B cell (primary cell): Measurements from ENCODE around the gene LTB4R. TPM values are rescaled to one million over a fixed set of nuclear protein-coding genes. Genes with fewer than 3 reads are reported as not detected.

Source experiments
- ATAC-seq: fragments of 200-7000 bp; cut with Tn5 transposase; one replicate; pipeline ENCODE4 v1.10.0; 2021; ENCODE audit warnings: low read depth, mild to moderate bottlenecking, moderate number of reproducible peaks, moderate library complexity
- CTCF ChIA-PET: fragments of 350-600 bp; sonication (Branson Sonifier 250); formaldehyde crosslinking; loops from one replicate; lab custom pipeline; 2021; ENCODE audit warnings: antibody characterized with exemption, inconsistent platforms; lab: Charles Lee
- POLR2A ChIA-PET: fragments of 350-600 bp; sonication (Branson Sonifier 250); formaldehyde crosslinking; loops from one replicate; lab custom pipeline; 2021; ENCODE audit warnings: antibody characterized with exemption; lab: Charles Lee
- DNase-seq: peaks from one replicate; pipeline ENCODE4 v3.0.0; 2013
- H2AFZ ChIP-seq: 2 replicates; pipeline ENCODE4 v1.6.1; 2012; ENCODE audit warnings: mild to moderate bottlenecking, low read depth, low read length; ENCODE audit not compliant: insufficient read depth, poor library complexity, severe bottlenecking
- H3K27ac ChIP-seq, 2 donors: 1 replicate in 1 of 2; 2 replicates in 1 of 2; pipeline ENCODE4 v1.5.1; 2012 to 2013; ENCODE audit warnings: low read length in 2 of 2, mild to moderate bottlenecking in 2 of 2, moderate library complexity in 1 of 2
- H3K27me3 ChIP-seq, 4 experiments: fragments of 200-600 bp in 1 of 4; sonication (generic) in 1 of 4; replicated peaks in 1 of 4; 1 replicate in 2 of 4; 2 replicates in 2 of 4; pipeline versions ENCODE4 v1.6.1 to v1.7.0; 2013 to 2016; ENCODE audit warnings: low read length in 3 of 4, mild to moderate bottlenecking in 2 of 4, mixed read lengths in 1 of 4, moderate library complexity in 1 of 4; ENCODE audit not compliant: insufficient read depth in 4 of 4, control insufficient read depth in 3 of 4; ENCODE audit errors: control extremely low read depth in 1 of 4
- H3K36me3 ChIP-seq, 2 experiments: replicated peaks in 1 of 2; 1 replicate in 1 of 2; 2 replicates in 1 of 2; pipeline versions ENCODE4 v1.6.1 to v1.7.1; 2013; ENCODE audit warnings: low read length in 1 of 2; ENCODE audit not compliant: insufficient read depth in 2 of 2, control insufficient read depth in 1 of 2; ENCODE audit errors: control extremely low read depth in 1 of 2, extremely low read depth in 1 of 2
- H3K4me1 ChIP-seq, 2 donors: fragments of 200-600 bp in 1 of 2; sonication (generic) in 1 of 2; 1 replicate in 1 of 2; 2 replicates in 1 of 2; pipeline versions ENCODE4 v1.5.1 to v1.6.1; 2013 to 2017; ENCODE audit warnings: low read length in 2 of 2; ENCODE audit not compliant: control insufficient read depth in 2 of 2, insufficient read depth in 2 of 2
- H3K4me2 ChIP-seq: replicated peaks from 2 replicates; pipeline ENCODE3; 2012; ENCODE audit warnings: mild to moderate bottlenecking, low read depth, low read length; ENCODE audit not compliant: poor library complexity, severe bottlenecking
- H3K4me3 ChIP-seq, 5 experiments: fragments of 200-600 bp in 1 of 5; sonication (generic) in 1 of 5; 1 replicate in 3 of 5; 2 replicates in 2 of 5; pipeline versions ENCODE4 v1.5.1 to v1.7.0; 2011 to 2016; ENCODE audit warnings: low read length in 4 of 5, mild to moderate bottlenecking in 4 of 5, low read depth in 2 of 5, control low read depth in 1 of 5, moderate library complexity in 1 of 5; ENCODE audit not compliant: insufficient read depth in 1 of 5; ENCODE audit errors: control extremely low read depth in 1 of 5, extremely low read depth in 1 of 5
- H3K79me2 ChIP-seq: fragments of 200-600 bp; sonication (generic); one replicate; pipeline ENCODE4 v1.6.0; 2016; ENCODE audit warnings: low read length; ENCODE audit not compliant: control insufficient read depth, insufficient read depth
- H3K9ac ChIP-seq: fragments of 200-600 bp; sonication (generic); 2 replicates; pipeline ENCODE4 v1.6.1; 2017; ENCODE audit warnings: mild to moderate bottlenecking, low read length, moderate library complexity
- H3K9me3 ChIP-seq, 3 donors: one replicate each; pipeline versions ENCODE4 v1.6.1 to v1.7.1; 2013; ENCODE audit warnings: low read length in 2 of 3; ENCODE audit not compliant: control insufficient read depth in 2 of 3, insufficient read depth in 1 of 3; ENCODE audit errors: control extremely low read depth in 1 of 3
- H4K20me1 ChIP-seq: 2 replicates; pipeline ENCODE4 v1.6.0; 2012; ENCODE audit warnings: mild to moderate bottlenecking, low read length; ENCODE audit not compliant: insufficient read depth, control insufficient read depth, poor library complexity, severe bottlenecking
- H3K27ac Mint-ChIP-seq: one replicate; pipeline ENCODE4 v1.8.0; 2021; ENCODE audit warnings: mixed read lengths
- H3K27me3 Mint-ChIP-seq: one replicate; pipeline ENCODE4 v1.8.0; 2021; ENCODE audit warnings: mixed read lengths
- H3K4me1 Mint-ChIP-seq: one replicate; pipeline ENCODE4 v1.8.0; 2021; ENCODE audit warnings: mixed read lengths
- H3K4me3 Mint-ChIP-seq: one replicate; pipeline ENCODE4 v1.8.0; 2021; ENCODE audit warnings: mixed read lengths
- H3K9me3 Mint-ChIP-seq: one replicate; pipeline ENCODE4 v1.8.0; 2022; ENCODE audit warnings: mixed read lengths; ENCODE audit not compliant: insufficient read depth
- EZH2 ChIP-seq: IDR thresholded peaks from 2 replicates; pipeline ENCODE4 v1.6.1; 2012; ENCODE audit warnings: borderline replicate concordance, low read depth, mild to moderate bottlenecking, moderate library complexity, low read length; ENCODE audit not compliant: insufficient read depth, poor library complexity, severe bottlenecking
- WGBS: methylation state at CpG from one replicate; pipeline ENCODE4 v1.1.5; 2013; ENCODE audit warnings: missing lambda C conversion rate; ENCODE audit not compliant: insufficient coverage; 5-methylcytosine and 5-hydroxymethylcytosine counted together
- intact Hi-C: fragments of 100-400 bp; cut with micrococcal nuclease; formaldehyde crosslinking; loops from one replicate; pipeline ENCODE4 v1.10.0; 2022
- polyA plus RNA-seq: library from polyadenylated mRNA; depleted of rRNA; stranded (reverse); fragments of >200 nt; gene quantifications from 2 replicates; pipeline ENCODE4 v1.2.3, GENCODE V29; 2012
- total RNA-seq, 2 donors: library from RNA; stranded (reverse); fragments of 120-200 nt in 1 of 2; gene quantifications; 1 replicate in 1 of 2; 2 replicates in 1 of 2; pipeline versions ENCODE4 v1.2.3 to v1.2.4, GENCODE V29; 2013 to 2022
- TF ChIP-seq, protein P1 (sequence below): fragments of 200-600 bp; IDR thresholded peaks from one replicate; pipeline ENCODE4 v1.8.0; 2022; ENCODE audit warnings: antibody characterized with exemption, mild to moderate bottlenecking

Gene LTB4R
- total and polyA plus RNA-seq, 2 donors (not counting 1 experiment from before 2014, with no cell fraction given), result 8.8 to 19.1 TPM

DNA sequence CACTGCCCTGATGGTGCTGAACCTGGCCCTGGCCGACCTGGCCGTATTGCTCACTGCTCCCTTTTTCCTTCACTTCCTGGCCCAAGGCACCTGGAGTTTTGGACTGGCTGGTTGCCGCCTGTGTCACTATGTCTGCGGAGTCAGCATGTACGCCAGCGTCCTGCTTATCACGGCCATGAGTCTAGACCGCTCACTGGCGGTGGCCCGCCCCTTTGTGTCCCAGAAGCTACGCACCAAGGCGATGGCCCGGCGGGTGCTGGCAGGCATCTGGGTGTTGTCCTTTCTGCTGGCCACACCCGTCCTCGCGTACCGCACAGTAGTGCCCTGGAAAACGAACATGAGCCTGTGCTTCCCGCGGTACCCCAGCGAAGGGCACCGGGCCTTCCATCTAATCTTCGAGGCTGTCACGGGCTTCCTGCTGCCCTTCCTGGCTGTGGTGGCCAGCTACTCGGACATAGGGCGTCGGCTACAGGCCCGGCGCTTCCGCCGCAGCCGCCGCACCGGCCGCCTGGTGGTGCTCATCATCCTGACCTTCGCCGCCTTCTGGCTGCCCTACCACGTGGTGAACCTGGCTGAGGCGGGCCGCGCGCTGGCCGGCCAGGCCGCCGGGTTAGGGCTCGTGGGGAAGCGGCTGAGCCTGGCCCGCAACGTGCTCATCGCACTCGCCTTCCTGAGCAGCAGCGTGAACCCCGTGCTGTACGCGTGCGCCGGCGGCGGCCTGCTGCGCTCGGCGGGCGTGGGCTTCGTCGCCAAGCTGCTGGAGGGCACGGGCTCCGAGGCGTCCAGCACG, 4.7 kb downstream of the LTB4R start:
- Histone ChIP-seq H3K9me3 (no peaks in the 10 kb centered on the region), H3K79me2 (no peaks in the 10 kb centered on the region), H3K36me3 (no peaks in the 10 kb centered on the region), H3K27me3 (peaks cover 0 to 6% (median 0%) of the 10 kb centered on the region in 4 experiments), H3K27ac (no peak overlapping the region), H3K4me1 (peaks cover 30 to 37% of the 10 kb centered on the region in 2 donors), H3K9ac (no peak overlapping the region), H2AFZ (no peak overlapping the region), H4K20me1 (no peaks in the 10 kb centered on the region), H3K4me2 (no peak overlapping the region), H3K4me3 (no peak overlapping the region)
- DNase-seq, result no peak
- TF ChIP-seq, protein P1, sequence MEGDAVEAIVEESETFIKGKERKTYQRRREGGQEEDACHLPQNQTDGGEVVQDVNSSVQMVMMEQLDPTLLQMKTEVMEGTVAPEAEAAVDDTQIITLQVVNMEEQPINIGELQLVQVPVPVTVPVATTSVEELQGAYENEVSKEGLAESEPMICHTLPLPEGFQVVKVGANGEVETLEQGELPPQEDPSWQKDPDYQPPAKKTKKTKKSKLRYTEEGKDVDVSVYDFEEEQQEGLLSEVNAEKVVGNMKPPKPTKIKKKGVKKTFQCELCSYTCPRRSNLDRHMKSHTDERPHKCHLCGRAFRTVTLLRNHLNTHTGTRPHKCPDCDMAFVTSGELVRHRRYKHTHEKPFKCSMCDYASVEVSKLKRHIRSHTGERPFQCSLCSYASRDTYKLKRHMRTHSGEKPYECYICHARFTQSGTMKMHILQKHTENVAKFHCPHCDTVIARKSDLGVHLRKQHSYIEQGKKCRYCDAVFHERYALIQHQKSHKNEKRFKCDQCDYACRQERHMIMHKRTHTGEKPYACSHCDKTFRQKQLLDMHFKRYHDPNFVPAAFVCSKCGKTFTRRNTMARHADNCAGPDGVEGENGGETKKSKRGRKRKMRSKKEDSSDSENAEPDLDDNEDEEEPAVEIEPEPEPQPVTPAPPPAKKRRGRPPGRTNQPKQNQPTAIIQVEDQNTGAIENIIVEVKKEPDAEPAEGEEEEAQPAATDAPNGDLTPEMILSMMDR, result no peak
- no peak for TF ChIP-seq EZH2
- ATAC-seq, result no peak
- intact Hi-C loops, result no loop called here
- peaks cover 34% of the 10 kb centered on the region for H3K4me1 Mint-ChIP-seq
- H3K9me3 Mint-ChIP-seq, result no peaks in the 10 kb centered on the region
- peaks cover 11% of the 10 kb centered on the region for H3K27me3 Mint-ChIP-seq
- WGBS, result 96% methylated on average over 70 of the region's 70 CpGs
- no peak overlapping the region for H3K4me3 Mint-ChIP-seq
- H3K27ac Mint-ChIP-seq, result no peak overlapping the region
- ChIA-PET CTCF (no interaction called here), POLR2A (no interaction called here)

DNA sequence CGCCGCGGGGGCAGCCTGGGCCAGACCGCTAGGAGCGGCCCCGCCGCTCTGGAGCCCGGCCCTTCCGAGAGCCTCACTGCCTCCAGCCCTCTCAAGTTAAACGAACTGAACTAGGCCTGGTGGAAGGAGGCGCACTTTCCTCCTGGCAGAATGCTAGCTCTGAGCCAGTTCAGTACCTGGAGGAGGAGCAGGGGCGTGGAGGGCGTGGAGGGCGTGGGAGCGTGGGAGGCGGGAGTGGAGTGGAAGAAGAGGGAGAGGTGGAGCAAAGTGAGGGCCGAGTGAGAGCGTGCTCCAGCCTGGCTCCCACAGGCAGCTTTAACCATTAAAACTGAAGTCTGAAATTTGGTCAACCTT, 5.3 kb downstream of the LTB4R start:
- Mint-ChIP-seq H3K9me3 (no peaks in the 10 kb centered on the region), H3K4me3 (no peak overlapping the region), H3K27me3 (peaks cover 11% of the 10 kb centered on the region), H3K27ac (no peak overlapping the region), H3K4me1 (peaks cover 34% of the 10 kb centered on the region)
- ATAC-seq (no peak), DNase-seq (no peak)
- Histone ChIP-seq H3K36me3 (no peaks in the 10 kb centered on the region), H3K9ac (no peak overlapping the region), H3K4me2 (no peak overlapping the region), H3K9me3 (no peaks in the 10 kb centered on the region), H3K4me1 (peaks cover 27 to 33% of the 10 kb centered on the region in 2 donors), H3K27ac (no peak overlapping the region), H3K27me3 (peaks cover 0 to 6% (median 0%) of the 10 kb centered on the region in 4 experiments), H3K4me3 (no peak overlapping the region), H4K20me1 (no peaks in the 10 kb centered on the region), H2AFZ (no peak overlapping the region), H3K79me2 (no peaks in the 10 kb centered on the region)
- ChIA-PET CTCF (no interaction called here), POLR2A (no interaction called here)
- intact Hi-C loops, result no loop called here
- 94% methylated on average over 18 of the region's 18 CpGs for WGBS
- TF ChIP-seq, protein P1, result no peak
- TF ChIP-seq EZH2, result no peak
